A204.1 (cell line): ENCODE results near the gene BMP7.

Experiments used
- FAIRE-seq: peaks from 2 replicates; lab custom pipeline; 2012; peaks lifted over from hg19 to GRCh38; lab: Jason Lieb, UNC

BMP7 gene

DNA sequence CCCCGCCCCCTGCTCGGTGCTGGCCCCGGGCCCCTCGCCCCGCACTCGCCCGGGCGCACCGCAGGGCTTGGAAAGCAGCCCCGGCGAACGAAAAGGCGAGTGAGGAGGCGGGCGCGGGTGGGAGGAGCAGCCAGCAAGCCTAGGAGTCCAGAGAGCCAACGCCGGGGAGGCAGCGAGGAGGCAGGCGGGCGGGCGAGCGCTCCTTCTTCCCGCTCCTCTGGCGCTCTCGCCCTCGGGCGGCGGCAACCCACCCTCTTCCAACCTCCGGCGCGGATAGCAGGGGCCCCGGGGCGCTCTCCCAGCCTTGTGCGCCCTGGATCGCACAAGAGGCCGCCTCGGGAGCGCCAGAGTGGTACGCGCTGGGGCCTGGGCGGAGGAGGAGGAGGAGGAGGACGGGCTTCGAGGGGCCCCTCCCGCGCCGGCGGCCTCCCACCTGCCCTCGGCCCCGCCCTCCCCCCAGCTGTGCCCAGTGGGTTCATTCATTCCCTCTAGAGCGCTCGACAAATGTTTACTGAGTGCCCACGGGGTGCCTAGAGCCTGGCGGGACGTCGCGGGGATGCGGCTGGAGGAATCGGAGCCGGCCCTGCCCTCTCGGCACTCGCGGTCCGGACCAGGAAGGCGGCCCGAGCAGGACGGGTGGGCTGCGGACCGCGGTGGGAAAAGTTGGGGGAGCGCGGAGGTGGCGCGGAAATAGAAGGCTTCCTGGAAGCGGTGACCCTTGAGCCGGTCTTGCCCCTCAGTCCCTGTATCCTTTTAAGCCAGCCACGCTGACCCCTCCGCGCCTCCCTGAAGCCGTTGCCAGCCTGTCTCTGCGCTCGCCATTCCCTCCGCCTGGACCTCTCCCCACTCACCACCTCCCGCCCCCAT, at the start of gene BMP7:
BMP7 (minus strand) TSS at position 351 of the 867 bp plus-strand sequence. CDS start 519 bp downstream, outside the sequence.
- FAIRE-seq, result no peak

DNA sequence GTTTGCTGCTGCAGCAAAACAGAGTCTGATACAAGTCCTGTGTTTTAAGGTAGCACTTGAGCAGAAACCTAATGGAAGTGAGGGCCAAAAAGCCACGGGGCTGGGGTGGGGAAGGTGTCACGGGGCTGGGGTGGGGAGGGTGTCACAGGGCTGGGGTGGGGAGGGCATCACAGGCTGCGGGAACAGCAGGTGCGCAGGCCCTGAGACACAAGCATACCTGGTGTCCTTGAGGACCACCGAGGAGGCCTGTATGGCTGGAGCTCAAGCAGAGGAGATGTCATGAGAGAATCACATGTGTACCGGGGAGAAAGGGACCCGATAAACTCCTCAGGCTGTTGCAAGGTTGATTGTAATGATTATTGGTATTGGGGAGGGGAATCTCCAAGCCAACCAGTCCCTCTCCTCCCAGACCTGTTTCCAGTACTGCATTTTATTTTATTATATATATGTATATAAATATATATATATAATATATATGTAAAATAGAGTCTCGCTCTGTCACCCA, 49.6 kb upstream of the BMP7 start:
- no peak for FAIRE-seq

DNA sequence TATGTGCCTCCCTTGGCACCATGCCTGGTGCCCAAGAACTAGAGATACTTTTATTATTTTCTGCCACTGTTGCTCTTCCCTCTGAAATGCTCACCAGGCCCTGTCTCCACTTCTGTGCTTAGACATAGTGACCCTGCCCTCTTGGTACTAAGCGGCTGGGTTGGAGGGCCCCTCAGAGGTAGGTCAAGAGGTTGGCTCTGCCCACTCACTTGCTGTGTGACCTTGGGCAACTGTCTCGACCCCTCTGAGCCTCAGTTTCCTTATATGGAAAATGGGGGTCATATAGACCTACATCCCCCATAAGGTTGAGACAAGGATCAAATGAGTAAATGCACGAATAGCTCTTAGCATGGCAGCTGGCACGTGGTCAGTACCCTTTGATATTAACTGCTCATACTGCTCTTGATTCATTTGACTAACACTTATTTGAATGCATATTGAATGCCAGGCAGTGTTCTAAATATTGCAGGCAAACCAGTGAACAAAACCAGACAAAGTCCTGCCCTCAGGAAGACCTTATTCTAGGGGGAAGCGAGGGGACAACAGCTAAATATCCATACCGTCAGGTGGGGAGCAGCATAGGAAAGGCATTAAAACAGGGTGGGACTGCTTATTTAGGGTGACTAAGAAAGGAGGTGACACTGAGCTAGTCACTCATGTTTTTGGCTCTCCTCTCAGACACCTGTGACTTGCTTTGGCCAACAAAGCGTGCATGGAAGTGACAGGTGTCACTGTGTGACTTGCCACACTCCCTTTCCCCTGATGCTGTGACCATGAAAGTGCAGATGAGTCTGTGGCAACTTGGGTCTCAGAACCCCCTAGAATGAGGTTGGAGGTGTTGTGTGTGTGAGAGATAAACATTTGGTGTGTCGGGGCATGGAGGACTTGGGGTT, 48.9 kb upstream of the BMP7 start:
- FAIRE-seq, result no peak

DNA sequence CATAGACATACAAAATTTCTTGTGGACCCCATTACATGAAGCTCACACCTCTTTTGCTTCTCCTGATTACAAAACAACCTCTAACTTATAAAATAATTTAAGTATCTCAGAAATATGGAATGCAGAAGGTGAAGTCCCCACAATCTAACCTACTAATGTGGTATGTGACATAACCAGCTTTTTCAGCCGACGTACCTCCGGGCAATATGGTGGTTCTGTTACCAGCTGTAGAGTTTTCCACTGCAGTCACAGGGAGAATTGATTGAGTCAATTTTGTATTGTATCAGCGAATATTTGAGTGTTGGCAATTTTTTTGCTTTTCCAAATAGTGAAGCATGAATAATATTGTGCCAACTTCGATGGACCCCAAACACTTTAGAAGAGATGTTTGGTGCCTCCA, 47.5 kb upstream of the BMP7 start:
- FAIRE-seq, result no peak

DNA sequence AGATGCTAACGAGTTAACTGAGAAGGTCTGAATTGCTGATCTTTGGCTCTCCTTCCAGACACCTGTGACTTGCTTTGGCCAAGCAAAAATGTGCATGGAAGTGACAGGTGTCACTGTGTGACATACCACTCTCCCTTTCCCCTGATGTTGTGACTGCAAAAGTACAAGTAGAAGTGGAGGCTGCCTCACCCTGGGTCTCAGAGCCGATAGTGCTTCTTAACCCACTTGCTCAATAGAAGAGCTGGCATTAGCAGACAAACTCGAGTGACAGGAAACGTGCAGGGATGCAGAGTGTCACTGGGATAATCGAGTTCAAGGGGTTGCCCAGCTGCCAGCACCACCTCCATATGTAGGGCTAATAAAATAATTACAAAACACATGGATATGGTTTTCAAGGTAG, 46.8 kb upstream of the BMP7 start:
- FAIRE-seq, result no peak

DNA sequence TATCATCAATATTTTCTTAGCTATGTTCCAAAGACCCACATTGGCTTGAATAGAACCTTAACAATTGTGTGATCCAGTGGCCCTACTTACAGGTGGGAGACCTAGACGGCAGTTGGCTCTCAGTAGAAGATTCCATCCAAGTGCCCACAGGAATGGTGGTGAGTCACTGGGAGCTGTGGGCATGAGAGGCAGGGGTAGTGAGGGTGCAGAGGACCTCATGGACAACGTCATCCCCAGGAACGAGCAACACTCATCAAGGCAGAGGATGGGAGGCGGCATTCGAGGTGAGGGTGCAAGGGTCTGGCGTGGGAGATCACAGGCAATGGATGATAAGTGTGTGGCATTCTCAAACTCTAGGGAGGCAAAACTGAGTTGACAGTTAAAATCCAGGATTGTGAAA, 45.7 kb upstream of the BMP7 start:
- FAIRE-seq, result no peak

DNA sequence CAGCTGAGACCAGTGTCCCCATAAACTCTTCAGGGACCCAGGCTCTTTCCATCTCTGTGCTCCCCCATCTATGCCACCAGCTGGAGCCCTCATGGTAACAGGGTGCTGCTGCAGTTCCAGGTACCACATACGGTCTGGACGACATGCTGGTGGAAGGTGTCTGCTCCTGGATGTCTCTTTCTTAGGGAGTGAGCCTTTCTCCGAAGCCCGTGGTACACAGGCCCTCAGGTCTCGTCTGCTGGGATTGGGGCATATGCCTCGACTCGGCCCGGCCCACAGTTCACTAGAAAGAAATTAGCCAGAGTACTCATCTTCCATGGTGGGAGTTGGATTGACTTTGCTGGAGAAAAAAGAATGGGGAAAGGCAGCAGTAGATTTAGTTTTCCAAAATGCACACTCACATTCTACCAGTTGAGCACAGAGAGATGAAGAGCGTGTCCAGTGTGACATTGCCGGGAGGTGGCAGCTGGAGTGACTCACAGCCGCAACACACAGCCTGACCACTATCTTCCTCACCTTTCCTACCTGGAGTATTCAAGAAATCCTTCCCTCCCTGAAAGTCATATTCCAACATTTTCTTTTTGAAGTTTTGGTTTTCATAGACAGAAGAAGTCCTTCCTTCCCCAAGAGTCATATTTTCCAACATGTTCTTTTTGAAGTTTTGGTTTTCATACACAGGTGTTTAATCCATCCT, 44.5 kb upstream of the BMP7 start:
- no peak for FAIRE-seq

DNA sequence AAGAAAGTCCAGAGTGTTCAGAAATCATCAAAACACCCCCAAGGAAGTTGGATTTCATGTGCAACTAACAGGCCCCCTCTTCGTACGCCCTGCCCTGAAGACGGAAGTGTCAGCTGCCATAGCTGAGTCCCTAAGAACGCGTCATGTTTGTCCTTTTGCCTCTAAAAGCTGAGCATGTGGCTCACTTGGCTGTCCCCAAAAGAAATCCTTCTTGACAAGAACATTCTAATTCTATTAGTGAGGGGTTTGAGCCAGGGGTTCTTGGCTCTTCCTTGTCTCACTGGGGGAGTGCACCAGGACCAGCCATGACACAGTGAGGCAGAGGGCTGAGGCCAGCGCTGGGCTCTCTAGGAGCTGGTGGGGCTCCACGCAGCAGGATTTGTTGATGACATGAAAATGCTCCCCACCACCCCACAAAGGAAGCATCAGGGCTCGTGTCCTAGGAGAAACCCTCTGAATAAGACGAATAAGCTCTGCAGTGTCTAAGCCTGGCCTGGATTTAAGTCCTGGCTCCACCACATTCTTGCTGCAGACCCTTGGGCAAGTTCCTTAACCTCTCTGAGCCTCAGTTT, 43.2 kb upstream of the BMP7 start:
- FAIRE-seq, result no peak

DNA sequence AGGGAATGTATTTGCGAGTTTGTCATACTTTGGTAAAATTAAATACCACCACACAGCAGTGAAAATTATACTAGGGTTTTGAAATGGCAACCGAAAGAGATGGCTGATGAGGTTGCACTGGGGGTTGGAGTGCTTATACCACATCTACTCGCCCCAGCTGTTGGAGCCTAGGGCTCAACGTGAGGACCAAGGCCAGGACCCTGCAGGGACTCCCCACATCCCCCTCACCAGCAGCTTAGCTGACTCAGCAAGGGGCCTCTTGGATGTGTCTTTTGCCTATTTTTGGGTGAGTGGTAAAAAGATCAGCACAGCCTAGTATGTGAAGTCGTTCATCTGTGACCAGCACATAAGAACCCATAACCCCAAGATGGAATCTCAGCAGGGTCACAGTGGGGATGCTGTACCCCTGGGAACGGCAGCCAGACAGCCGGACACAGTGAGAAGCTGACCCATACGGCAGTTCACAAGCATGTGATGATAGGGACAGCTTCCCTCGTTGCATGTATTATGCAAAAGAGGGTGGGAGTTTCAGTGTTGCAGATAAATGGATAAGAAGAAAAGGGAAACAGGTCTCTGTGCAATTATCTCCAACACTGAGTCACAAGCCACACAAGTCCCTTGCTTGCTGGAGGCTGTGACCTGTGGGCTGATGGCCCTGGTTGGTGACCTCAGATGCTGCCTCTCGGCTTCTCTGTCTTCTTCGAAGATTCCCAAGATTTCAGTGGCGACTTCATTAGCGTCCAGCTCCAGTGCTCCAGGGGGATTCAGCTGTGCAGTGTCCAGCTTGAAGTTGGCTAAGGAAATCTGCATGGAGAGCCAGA, 42.2 kb upstream of the BMP7 start:
- no peak for FAIRE-seq

DNA sequence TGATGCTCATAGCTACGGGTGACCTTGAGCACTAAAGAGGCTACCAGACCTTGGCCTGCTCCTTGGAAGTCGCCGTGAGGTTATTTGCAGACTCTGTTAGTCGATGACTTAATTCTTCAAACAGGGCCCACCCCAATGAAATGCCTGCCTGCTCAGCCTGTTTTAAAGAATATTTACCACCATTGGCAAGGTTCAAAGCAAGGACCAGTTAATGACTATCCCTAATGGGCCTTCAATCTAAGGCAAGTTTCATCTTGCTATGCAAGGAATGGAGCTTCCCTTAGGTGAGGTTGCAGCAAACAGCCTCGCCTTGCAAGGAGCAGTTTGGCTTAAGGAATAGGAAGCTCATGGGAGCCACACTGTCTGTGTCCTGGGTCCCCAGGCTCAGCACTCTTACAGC, 40.3 kb upstream of the BMP7 start:
- no peak for FAIRE-seq

DNA sequence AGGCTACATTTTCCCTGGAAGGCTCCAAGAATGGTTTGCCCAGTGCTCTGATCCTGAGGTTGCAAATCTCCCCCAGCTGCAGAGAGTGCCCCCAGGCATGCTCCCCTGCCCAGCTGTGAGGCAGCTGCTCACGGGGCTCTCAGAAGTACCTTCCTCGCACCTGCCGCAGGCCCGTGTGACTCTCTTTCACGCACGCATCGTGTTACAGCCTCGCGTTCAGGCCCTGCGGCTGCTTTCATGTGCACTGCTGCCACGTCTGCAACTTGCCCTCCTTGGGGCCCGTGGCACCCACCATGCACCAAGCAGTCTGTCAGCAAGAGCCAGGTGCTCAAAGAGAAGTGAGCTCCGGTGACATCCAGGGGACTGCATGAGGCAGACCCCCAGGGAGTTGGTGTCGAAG, 34.6 kb upstream of the BMP7 start:
- FAIRE-seq, result no peak

DNA sequence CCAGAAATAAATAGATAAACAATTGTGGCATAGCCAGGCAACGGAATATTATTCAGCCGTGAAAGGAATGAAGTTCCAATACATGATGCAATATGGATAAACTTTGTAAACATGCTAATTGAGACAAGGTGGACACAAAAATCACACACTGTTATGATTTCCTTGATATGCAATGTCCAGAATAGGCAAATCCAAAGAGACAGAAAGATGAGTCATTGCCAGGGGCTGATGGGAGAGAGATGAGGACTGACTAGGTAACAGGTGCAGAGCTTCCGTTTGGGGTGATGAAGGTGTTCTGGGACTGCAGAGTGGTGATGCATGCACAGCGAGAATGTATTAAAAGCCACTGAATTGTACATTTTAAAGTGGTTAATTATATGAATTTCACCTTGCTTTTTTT, 32.0 kb upstream of the BMP7 start:
- no peak for FAIRE-seq

DNA sequence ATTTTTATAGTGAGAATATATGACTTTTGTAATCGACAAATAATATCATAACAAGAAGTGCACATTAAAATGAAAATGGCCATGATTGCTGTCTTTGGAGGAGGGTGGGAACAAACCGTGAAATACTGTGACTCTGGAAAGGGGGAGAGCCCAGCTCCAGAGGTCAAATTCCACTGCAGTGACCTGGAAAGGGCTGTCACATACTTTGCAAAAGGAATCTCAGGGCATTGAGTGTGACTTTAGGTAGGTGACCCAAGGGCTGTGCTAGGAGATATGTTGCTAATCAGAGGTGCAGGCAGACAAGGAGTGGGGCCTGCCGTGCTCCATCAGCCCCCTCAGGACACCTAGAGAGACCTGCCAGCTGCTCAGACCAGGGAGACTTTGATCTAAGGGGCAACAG, 28.1 kb upstream of the BMP7 start:
- FAIRE-seq, result no peak

DNA sequence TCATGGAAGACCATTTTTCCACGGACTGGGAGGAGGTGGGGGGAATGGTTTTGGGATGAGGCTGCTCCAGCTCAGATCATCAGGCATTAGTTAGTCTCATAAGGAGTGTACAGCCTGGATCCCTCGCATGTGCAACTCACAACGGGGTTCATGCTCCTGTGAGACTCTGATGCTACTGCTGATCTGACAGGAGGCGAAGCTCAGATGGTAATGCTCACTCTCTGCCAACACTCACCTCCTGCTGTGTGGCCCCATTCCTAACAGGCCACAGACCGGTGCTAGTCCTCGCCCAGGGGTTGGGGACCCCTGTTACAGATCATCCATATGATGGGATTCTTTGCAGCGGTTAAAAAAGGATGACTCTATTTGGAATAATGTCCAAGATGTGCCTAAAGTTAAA, 27.6 kb upstream of the BMP7 start:
- FAIRE-seq, result no peak

DNA sequence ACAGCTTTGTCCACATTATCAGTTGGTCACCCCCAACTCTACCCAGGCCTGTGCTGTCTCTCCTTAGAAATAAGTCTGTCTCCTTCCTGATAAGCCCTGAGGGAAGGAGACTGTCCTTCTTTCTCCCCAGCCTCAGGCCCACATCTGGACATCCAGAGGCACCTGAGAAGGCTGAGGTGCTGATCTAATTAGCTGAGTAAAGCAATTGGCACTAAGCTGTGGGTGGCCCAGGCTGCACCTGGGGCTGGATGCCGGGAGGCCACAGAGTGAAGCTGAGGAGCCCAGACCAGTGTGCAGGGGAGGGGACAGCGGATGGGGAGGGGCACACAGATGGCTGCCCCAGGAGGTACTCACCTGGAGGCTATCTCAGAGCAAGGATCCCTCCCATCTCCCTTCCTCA, 26.2 kb upstream of the BMP7 start:
- FAIRE-seq, result no peak

DNA sequence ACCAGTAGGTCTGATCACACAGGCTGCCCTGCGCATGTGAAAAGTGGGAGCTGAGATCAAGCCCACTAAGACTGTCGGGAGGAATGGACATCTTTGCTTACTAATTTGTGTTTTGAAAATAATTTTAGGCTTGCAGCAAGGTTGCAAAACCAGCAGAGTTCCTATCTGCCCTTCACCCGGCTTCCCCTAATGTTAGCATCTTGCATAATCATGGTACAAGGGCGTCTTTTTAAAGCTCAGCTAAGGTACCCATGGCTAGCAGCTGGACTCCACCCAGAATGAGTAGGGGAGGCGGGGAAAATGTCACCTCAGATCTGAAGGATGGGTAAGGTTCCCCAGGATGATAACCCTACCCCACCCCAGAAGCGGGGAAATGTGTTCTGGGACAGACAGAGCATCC, 25.3 kb upstream of the BMP7 start:
- no peak for FAIRE-seq

DNA sequence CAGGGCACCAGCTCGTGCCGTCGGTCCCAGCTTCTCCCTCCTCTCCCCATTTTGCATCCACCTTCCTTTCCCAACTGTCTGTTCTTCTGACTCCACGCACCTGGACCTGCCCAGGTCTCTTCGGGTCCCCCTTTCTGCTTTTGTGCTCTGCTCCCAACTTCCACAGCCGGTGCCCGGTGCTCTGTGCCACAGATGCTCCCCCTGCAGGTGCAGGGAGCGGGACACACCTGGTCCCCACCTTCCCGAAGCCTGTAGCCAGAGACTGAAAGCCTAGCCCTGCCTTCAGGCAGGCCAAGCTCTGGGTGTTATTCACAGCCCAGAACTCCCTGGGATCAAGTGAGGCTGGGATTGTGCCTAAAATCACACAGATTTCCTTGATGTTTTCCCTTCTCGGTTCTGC, 24.6 kb upstream of the BMP7 start:
- FAIRE-seq, result no peak

DNA sequence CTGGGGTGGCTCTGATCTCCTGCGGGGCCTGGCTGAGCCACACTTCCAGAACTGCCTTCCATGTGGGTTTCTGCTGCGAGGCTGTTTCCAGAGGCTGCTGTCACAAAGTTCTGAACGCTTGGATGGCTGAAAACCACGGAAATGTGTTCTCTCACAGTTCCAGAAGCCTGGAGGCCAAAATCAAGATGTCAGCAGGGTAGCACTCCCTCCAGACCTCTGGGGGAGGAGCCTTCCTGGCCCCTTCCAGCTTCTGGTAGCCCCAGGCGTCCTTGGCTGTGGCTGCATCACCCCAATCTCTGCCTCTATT, 23.7 kb upstream of the BMP7 start:
- FAIRE-seq, result no peak

DNA sequence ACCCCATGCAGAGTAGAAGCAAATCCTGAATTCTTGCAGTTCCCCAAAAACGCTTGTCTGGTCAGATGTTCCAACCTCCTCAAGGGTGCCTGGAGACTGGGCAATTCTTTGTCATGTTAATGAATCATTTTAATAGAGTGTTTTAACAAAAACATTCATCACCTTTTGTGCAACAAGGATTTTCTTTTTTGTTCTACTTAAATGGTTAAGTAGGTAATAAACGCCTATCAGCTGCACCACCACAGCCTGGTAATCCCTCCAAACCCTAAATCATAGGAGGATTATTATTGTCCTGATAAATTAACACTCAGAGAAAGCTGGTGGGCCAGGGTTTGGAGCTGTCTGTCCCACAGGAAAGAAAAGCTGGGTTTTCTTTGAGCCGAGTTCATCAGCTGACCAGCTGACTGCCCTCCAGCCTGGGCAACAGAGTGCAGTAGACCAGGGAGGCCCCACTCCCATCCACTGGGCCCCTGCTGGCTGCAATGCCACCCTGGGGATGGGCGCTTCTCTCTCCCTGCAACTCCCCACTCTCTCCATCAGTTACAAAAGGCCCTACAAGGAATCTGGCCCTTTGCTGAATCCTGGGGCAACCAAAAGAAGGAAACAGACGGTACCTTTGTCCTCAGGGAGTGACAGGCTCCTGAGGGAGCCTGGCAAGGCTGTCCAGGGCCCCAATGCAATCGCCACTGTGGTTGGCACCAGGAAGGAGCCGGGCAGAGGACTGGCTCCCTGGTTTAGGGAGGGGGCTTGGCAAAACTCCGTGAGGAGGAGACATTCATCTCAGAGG, 23.1 kb upstream of the BMP7 start:
- no peak for FAIRE-seq

DNA sequence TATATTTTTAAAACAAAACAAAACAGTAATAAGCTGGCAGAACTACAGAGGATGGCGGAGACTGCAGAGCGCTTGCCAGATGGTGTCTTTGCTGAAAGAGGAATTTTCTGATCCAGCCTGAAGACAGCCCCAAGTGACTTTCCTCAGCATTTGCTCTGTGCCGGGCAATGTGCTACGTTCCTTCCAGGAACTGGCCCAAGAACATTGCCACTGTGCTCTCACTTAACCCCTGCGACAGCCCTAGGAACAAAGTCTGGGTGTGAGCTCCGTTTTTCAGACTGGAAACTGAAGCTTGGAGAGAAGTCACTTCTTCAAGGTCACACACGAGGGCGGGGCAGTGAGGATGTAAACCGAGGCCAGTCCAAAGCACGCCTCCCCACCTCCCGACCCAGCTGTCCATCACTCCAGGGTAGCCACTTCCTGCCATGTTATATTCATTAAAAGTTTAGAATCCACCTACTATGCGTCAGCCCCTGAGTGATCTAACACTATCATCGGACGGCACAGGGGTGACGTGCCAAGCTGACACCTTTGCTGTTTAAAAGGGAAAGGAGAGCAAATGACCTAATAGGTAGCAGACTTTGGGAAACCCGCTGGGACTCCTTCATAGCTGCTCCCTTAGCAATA, 22.3 kb upstream of the BMP7 start:
- FAIRE-seq, result no peak
